Fibroblast of the aortic adventitia (primary cell): Measurements from ENCODE around the gene HOMER2. TPM values are rescaled to one million over a fixed set of nuclear protein-coding genes. Genes with fewer than 3 reads are reported as not detected.
"Not testable (repeated sequence)": the region's sequence is repeated elsewhere in the genome, so short reads cannot be mapped to it uniquely, and the experiment has no call there.

Experiments
- DNase-seq: peaks from one replicate; pipeline ENCODE4 v3.0.0-alpha.2; 2010; ENCODE audit warnings: low read depth
- H3K4me3 ChIP-seq: 2 replicates; pipeline ENCODE4 v1.5.1; 2011; ENCODE audit warnings: low read depth, mild to moderate bottlenecking, control low read depth, low read length, moderate library complexity
- CTCF ChIP-seq: IDR thresholded peaks from 2 replicates; pipeline ENCODE4 v1.5.1; 2011; ENCODE audit warnings: mild to moderate bottlenecking, low read length, control low read depth, inconsistent platforms; ENCODE audit not compliant: insufficient read depth
- total RNA-seq: library from RNA; depleted of rRNA; stranded (reverse); fragments of >200 nt; gene quantifications from 2 replicates; pipeline ENCODE4 v1.2.3, GENCODE V29; 2012; ENCODE audit warnings: low replicate concordance

Gene HOMER2
- 1.5 and 5.4 TPM in 2 replicates for total RNA-seq

GRCh38 chr15:82952158-82953081 lies at the start of gene HOMER2:
Gene HOMER2, minus strand, starts transcription at chr15:82952720. Its CDS starts 185 bp downstream, at chr15:82952535.
- no peak for TF ChIP-seq CTCF
- no peak for DNase-seq
- peak within 1 kb of the TSS; percentile 45 for H3K4me3 ChIP-seq

GRCh38 chr15:83000672-83001031 lies 48.1 kb upstream of the HOMER2 start:
- not testable (repeated sequence) for H3K4me3 ChIP-seq

GRCh38 chr15:82999905-83000671 lies 47.6 kb upstream of the HOMER2 start:
- peak; percentile 82 for DNase-seq
- TF ChIP-seq CTCF, result peak; percentile 54
- peak overlapping the region; percentile 64 for H3K4me3 ChIP-seq

More at GRCh38 chr15:83000672-83001031, 48.1 kb upstream of the HOMER2 start:
- not testable (repeated sequence) for DNase-seq

- no peak for TF ChIP-seq CTCF
- no peak overlapping the region for H3K4me3 ChIP-seq
- no peak for DNase-seq
These were observed 46.9 kb upstream of the HOMER2 start for GRCh38 chr15:82999426-82999825.

GRCh38 chr15:82995938-82996337 lies 43.4 kb upstream of the HOMER2 start:
- H3K4me3 ChIP-seq, result no peak overlapping the region
- no peak for DNase-seq
- no peak for TF ChIP-seq CTCF

GRCh38 chr15:82995076-82995475 lies 42.6 kb upstream of the HOMER2 start:
- no peak overlapping the region for H3K4me3 ChIP-seq
- DNase-seq, result no peak
- TF ChIP-seq CTCF, result no peak

GRCh38 chr15:82993144-82993543 lies 40.6 kb upstream of the HOMER2 start:
- no peak for TF ChIP-seq CTCF
- no peak for DNase-seq
- no peak overlapping the region for H3K4me3 ChIP-seq
